ENCODE measurements around the gene DSC2.
"Not testable (repeated sequence)": the region's sequence is repeated elsewhere in the genome, so short reads cannot be mapped to it uniquely, and the experiment has no call there.

The DSC2 gene

DNA sequence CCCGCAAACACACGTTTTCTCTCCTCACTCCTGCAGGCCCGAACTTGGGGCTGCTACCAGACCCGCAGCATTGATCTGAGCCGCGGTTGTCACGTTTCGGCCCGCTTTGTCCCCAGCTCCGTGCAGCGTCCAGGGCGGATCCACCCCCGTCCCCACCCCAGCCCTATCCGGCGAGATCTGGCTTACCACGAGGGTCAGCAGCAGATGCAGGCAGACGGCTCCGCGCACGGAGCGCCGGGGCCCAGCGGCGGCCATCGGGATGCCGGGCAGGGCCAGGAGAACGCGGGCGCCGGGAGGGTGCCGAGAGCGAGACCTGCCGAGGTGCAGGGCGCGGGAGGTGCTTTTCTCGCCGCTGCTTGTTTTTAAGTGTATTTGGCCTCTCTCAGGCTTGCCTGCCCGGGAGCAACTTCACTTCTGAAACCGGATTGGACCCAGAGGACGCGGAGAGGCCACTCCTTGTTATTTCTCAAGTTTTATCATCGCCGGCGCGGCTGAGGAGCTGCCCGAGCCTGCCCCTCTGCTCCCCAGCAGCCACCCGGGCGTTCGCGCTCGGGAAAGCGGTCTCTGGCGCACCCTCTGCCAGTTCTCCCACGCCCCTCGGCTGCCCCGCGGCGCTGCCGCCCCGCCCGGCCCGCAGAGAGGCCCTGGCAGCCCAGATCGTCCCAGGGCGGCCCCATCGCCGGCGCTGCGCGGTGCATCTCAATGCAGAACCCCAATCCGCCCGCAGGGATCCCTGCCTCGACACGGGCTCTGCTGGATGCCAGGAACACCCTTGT lies 59.6 kb downstream of the DSC2 start, which contains the start of gene DSC3:
DSC3 (minus strand) TSS at position 337 of the 776 bp plus-strand sequence; CDS start at position 255, 82 bp downstream.
- DNase-seq (ENCODE audit: low read depth) = no peak

- no peak for DNase-seq (ENCODE audit: low read depth)
Measured at GRCh38 chr18:31042084-31042405, 60.2 kb downstream of the DSC2 start.

DNA sequence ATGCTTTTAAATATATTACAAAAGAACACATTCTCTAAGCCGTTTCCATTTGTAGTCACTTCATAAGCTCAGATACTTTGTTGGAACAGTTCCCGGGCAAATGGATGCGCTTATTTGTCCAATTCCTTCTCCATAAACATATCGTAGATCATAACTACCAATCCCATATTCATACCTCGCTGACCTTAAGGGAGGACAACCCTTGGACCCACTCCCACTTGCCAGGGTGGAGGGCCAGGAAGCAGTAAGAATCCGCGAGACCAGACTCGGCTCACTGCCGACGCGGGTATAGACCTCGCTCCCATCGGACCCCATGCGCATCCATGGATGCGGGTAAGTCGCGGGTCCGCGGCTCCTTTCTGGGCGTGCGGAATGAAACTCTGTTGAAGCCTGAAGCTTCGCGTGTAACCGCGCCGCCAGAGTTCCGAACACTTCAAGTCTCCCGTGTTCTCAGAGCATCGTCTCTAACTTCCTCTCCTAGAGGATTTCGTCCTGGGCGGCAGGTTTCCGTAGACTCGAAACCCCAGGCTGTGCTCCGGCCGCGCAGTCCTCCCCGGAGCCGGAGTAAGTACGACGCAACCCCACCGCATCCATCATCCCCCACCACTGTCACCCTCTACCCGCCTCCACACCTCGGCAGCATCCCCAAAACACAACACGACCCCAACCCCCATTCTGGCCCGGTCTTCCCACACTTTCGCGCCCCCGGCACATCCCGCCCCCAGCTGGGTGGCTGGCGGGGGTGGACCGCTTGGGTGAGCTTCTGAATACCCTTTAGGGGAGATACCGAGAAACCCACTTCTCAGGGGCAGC lies 60.7 kb downstream of the DSC2 start:
- DNase-seq (ENCODE audit: low read depth) = no peak

DNA sequence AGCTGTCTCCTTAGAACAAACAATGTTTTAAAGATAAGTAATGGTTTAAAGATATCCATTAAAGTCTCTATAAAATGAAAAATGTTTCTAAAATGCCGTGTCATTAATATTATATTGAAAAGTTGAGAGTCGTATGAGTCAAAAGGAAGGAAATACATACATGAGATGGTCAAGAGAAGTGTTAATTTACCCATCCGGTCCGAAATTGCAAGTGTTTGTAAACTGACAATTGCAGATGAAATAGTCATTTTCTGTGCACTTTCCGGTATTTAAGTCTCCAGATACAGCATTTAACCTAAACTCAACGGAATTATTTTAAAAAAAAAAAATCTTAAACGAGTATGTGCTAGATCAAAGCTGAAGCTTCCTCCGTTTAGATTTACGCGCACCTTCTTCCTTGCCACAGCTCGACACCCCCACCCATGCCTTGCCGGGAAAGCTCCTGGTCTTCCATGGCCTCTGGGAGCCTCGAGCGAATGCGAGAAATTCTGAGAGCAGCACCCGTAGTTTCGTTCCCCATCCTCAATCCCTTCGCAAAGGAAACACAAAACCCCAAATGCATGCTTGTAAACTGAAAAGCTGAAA lies 61.4 kb downstream of the DSC2 start:
- no peak for DNase-seq (ENCODE audit: low read depth)

DNA sequence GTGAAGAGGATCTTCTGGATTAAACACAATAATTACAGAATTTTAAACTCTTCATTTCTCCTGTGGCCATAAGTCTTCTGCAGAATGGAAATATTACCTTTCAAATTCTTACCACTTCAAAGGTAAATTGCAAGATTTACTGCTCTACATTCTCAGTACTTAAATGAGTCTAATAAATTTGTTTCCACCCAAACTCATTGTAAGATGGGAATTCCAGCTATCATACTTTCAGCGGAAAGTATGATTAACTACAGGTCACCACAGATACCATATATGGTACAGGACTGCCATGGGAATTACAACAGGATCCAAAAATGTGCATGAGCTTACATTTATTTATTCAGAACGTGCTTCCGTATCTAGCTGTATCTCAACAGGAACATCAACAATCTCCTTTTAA lies 62.8 kb downstream of the DSC2 start:
- no peak for DNase-seq (ENCODE audit: low read depth)

GRCh38 chr18:31037686-31038085 lies 64.5 kb downstream of the DSC2 start:
- DNase-seq (ENCODE audit: low read depth) = not testable (repeated sequence)

DNA sequence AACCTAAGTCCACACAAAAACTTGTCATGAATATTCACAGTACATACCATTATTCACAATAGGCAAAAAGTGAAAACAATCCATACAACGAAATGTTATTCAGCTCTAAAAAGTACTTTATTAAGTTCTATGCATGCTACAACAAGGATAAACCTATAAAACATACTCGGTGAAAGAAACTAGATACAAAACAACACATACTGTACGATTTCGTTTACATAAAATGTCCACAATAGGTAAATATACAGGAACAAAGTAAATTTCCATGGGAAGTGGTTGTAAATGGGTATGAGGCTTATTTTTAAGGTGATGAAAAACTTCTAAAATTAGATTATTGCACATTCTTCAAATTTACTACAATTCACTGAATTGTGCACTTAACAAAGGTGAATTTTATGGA lies 67.7 kb downstream of the DSC2 start:
- no peak for DNase-seq (ENCODE audit: low read depth)

DNA sequence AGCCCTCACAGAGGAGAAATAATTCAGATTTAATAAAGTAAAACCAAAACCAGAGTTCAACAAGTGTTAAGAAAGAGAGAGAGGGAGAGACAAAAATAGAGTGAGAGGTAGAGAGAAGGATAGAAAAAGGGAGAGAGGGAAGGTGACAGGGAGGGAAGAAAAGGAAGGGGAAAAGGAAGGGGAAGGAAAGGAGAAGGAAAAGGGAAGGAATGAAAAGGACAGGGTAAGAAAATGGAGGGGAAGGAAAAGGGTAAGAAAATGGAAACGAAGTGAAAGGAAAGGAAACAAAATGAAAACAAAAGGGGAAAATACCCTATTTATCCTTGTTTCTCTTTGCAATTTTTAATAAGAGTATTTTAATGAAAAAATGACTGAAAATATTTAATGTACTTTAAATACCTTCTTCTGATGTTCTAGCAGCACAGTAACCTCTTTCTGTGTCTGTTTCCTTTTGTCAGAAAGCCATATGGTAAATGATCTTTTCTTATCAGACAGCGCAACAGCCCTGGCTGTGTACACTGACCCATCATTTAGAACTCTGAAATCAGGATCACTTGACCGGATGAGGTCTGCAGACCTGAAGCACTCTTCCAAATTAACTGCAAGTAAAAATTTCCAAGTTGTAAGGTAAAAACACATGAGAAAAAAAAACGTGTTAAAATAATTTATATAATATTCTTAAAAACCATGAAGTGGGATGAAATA lies 71.5 kb downstream of the DSC2 start:
- DNase-seq (ENCODE audit: low read depth) = no peak

DNA sequence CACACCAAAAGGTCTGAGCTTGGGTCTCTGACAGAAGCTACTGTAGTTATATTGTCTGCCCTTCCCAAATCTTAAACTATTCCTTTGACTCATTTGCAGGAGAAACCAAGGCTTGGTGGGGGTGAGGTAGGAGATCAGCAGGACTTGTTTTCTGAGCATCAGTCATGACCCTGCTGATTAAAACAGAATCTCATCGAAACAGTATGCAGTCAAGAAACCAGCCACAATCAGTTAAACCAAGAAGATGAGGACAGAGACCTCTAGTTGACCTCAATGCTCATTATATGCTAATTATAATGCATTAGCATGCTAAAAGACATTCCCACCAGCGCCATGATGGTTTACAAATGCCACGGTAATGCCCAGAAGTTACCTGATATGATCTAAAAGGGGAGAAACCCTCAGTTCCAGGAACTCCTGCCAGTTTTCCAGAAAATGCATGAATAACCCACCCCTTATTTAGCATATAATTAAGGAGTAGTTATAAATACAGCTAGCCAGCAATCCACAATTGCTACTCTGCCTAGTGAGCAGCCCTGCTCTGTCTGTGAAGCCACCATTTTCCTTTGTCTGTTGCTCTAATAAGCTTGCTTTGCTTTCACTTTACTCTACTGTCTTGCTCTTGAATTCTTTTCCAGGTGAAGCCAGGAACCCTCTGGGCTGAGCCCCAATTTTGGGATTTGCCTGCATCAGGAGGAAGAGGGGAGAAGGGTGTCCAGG lies 86.3 kb downstream of the DSC2 start:
- no peak for DNase-seq (ENCODE audit: low read depth)

GRCh38 chr18:31011455-31011854 lies 90.8 kb downstream of the DSC2 start:
- not testable (repeated sequence) for DNase-seq (ENCODE audit: low read depth)

DNA sequence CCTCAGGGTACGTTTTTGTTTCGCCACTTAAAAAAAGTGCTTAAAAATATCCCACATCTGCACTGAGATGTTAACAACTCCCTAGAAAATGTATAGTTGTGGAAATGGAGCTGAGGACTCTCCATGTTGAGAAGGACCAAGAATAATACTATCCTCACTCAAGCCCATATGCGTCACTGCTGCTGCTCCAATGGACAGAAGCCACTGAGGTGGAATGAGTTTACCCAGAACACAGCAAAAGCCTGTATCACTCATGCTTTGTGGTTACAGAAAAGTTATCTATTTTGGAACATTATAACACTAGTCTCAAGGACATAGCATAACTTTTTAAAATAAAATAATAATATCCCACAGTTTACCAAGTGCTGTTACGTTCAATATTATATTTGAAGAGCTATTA lies 91.6 kb downstream of the DSC2 start:
- no peak for DNase-seq (ENCODE audit: low read depth)

Data from stimulated activated CD8-positive, alpha-beta memory T cell treated with anti-CD3 and anti-CD28 coated beads, Interleukin-15, amount 100 ng/mL, for 1 hour (primary cell).